Kidney (tissue), 22 donors: ENCODE results near the gene ITGAX. TPM values are rescaled to one million over a fixed set of nuclear protein-coding genes. Genes with fewer than 3 reads are reported as not detected.
"Not testable (repeated sequence)": the region's sequence is repeated elsewhere in the genome, so short reads cannot be mapped to it uniquely, and the experiment has no call there.

Experiments
- DNase-seq, 5 donors: peaks; one replicate each; pipeline ENCODE4 v3.0.0-alpha.2; 2013 to 2020
- FAIRE-seq: peaks from 2 replicates; lab custom pipeline; 2012; peaks lifted over from hg19 to GRCh38; lab: Jason Lieb, UNC
- H3K27ac ChIP-seq, 2 donors: one replicate each; pipeline ENCODE4 v1.7.0; 2013; ENCODE audit warnings: low read depth in 2 of 2, low read length in 2 of 2, inconsistent platforms in 1 of 2
- H3K27me3 ChIP-seq: one replicate; pipeline ENCODE4 v1.7.1; 2013; ENCODE audit warnings: low read length, inconsistent platforms; ENCODE audit not compliant: control insufficient read depth, insufficient read depth
- H3K36me3 ChIP-seq, 3 donors: one replicate each; pipeline versions ENCODE4 v1.7.0 to v1.7.1; 2013; ENCODE audit warnings: low read length in 3 of 3, control low read depth in 1 of 3, inconsistent platforms in 1 of 3; ENCODE audit not compliant: insufficient read depth in 3 of 3, control insufficient read depth in 2 of 3
- H3K4me1 ChIP-seq, 3 donors: one replicate each; pipeline versions ENCODE4 v1.7.0 to v1.7.1; 2013; ENCODE audit warnings: low read length in 3 of 3, inconsistent platforms in 1 of 3, low read depth in 1 of 3; ENCODE audit not compliant: control insufficient read depth in 2 of 3, insufficient read depth in 2 of 3
- H3K4me3 ChIP-seq, 3 donors: one replicate each; pipeline versions ENCODE4 v1.7.0 to v1.8.1; 2013; ENCODE audit warnings: low read length in 3 of 3, control low read depth in 1 of 3, inconsistent platforms in 1 of 3
- H3K9ac ChIP-seq, 3 donors: one replicate each; pipeline versions ENCODE4 v1.7.0 to v1.7.1; 2013; ENCODE audit warnings: low read length in 3 of 3, control low read depth in 1 of 3, inconsistent platforms in 1 of 3
- H3K9me3 ChIP-seq, 3 donors: one replicate each; pipeline versions ENCODE4 v1.7.0 to v1.7.1; 2013; ENCODE audit warnings: low read length in 3 of 3, control low read depth in 1 of 3, inconsistent platforms in 1 of 3; ENCODE audit not compliant: control insufficient read depth in 2 of 3, insufficient read depth in 1 of 3
- intact Hi-C: fragments of 100-400 bp; cut with DNase I; formaldehyde crosslinking; loops from one replicate; pipeline ENCODE4 v1.11.1; 2022
- long read RNA-seq, 10 donors: library from polyadenylated mRNA in 1 of 10; unstranded in 1 of 10; transcript quantifications; one replicate each; pipeline ENCODE4 v2.0.0 and lab custom pipeline, GENCODE V29; 2021 to 2026
- polyA plus RNA-seq: library from polyadenylated mRNA; stranded (reverse); fragments of 350-450 nt; fragmentation: Illumina TruSeq; extraction: RNeasy Lipid Tissue Mini Kit (QIAGEN cat#74804); gene quantifications from one replicate; pipeline ENCODE4 v1.2.3, GENCODE V29; 2014; ENCODE audit warnings: low read depth, low replicate concordance; ENCODE audit not compliant: insufficient read depth
- total RNA-seq: library from RNA; stranded (reverse); fragmentation: NEBNext Ultra II Directional; extraction: Animal tissue kit (Norgen Biotek cat#: 25700); gene quantifications from one replicate; pipeline ENCODE4 v1.2.1, GENCODE V29; 2021
- TF ChIP-seq, protein P1 (sequence below): IDR thresholded peaks from 3 replicates; pipeline ENCODE4 v1.5.1; 2012; ENCODE audit warnings: mild to moderate bottlenecking, moderate library complexity, borderline replicate concordance; ENCODE audit not compliant: insufficient read depth; ENCODE audit errors: extremely low read depth
- donor health status: control.
- donor health status: control.
- donor health status: control.
- donor health status: control.
- donor health status: control.
- donor health status: DM: yes; HTN: yes; CAD: no.
- donor health status: Normal renal cell carcinoma (clear cell type).

Gene ITGAX
- total RNA-seq (11.9 TPM), polyA plus RNA-seq (0.37 TPM)
- long read RNA-seq, donor 1, result 0 reads
- long read RNA-seq, donor 2, result 0 reads
- long read RNA-seq, donor 3, result 0 reads
- long read RNA-seq, donor 4, result 0 reads
- long read RNA-seq, donor 5, result 0 reads
- long read RNA-seq, donor 6, result 0 reads
- long read RNA-seq, donor 7, partial matches to known transcripts, result 1 of 3 reads
- long read RNA-seq, donor 7, other reads (novel, unspliced or antisense), result 2 of 3 reads
- long read RNA-seq, donor 8, result 0 reads
- long read RNA-seq, donor 9, result 0 reads
- long read RNA-seq, donor 10, result 0 reads

DNA sequence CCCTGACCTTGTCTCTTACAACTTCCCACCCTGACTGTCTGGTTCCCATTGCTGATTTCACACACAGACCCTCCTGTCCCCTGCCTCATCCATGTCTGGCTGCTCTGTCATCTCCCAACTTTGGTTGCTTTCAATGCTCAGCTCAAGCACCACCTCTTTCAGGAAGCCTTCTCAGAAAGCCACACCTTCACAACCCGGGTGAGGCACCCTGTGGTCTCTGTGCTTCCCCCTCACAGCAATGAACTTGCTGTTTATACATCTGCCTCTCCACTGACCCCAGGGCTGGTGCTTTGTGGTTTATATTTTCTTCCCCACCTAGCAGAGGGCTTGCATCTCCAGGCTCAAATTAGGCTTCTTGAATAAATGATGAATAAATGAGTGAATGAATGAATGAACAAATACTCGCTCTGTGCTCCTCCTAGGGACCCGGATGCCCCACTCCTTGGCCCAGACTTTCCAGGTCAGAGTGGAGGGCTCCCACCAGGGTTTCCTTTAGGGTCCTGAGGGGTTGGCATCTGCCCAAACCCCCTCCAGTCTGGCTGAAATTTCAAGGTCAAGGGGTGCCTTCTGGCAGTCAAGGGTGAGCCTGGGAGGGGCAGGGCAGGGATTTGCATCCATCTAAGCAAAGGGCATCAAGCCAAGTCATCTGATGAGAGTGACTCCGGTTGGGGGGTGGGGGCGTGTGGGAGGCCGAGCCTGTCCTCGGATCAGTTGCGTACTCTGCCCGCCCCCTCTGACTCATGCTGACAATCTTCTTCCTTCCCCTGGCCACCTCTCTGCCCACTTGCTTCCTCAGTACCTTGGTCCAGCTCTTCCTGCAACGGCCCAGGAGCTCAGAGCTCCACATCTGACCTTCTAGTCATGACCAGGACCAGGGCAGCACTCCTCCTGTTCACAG lies at the start of gene ITGAX:
TSS of gene ITGAX (plus strand) at position 783 of the 898 bp plus-strand sequence. CDS start at position 862, 79 bp downstream.
- FAIRE-seq (no peak), DNase-seq (peak in 3 of 5 donors; percentile 5 to 77 (median 31))
- Histone ChIP-seq H3K27ac (no peak within 1 kb of the TSS), H3K9me3 (no peaks in the 10 kb centered on the region), H3K4me3 (no peak within 1 kb of the TSS), H3K27me3 (no peaks in the 10 kb centered on the region), H3K36me3 (no peaks in the 10 kb centered on the region), H3K9ac (no peak within 1 kb of the TSS), H3K4me1 (no peaks in the 10 kb centered on the region)
- TF ChIP-seq, protein P1, sequence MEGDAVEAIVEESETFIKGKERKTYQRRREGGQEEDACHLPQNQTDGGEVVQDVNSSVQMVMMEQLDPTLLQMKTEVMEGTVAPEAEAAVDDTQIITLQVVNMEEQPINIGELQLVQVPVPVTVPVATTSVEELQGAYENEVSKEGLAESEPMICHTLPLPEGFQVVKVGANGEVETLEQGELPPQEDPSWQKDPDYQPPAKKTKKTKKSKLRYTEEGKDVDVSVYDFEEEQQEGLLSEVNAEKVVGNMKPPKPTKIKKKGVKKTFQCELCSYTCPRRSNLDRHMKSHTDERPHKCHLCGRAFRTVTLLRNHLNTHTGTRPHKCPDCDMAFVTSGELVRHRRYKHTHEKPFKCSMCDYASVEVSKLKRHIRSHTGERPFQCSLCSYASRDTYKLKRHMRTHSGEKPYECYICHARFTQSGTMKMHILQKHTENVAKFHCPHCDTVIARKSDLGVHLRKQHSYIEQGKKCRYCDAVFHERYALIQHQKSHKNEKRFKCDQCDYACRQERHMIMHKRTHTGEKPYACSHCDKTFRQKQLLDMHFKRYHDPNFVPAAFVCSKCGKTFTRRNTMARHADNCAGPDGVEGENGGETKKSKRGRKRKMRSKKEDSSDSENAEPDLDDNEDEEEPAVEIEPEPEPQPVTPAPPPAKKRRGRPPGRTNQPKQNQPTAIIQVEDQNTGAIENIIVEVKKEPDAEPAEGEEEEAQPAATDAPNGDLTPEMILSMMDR, result no peak
- intact Hi-C loops, result no loop called here

DNA sequence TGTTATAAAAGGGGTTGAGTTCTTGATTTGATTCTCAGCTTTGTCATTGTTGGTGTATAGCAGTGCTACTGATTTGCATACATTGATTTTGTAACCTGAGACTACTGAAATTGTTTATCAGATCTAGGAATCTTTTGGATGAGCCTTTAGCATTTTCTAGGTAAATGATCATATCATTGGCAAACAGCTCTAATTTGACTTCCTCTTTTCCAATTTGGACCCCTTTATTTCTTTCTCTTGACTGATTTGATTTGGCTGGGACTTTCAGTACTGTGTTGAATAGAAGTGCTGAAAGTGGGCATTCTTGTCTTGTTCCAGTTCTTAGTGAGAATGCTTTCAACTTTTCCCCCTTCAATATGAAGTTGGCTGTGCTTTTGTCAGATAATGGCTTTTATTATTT lies 49.8 kb upstream of the ITGAX start:
- Histone ChIP-seq H3K4me1 (no peaks in the 10 kb centered on the region), H3K4me3 (no peak overlapping the region), H3K9me3 (no peaks in the 10 kb centered on the region), H3K9ac (no peak overlapping the region), H3K36me3 (no peaks in the 10 kb centered on the region), H3K27me3 (no peaks in the 10 kb centered on the region), H3K27ac (no peak overlapping the region)
- TF ChIP-seq, protein P1, result no peak
- DNase-seq, result no peak
- intact Hi-C loops, result no loop called here
- no peak for FAIRE-seq

DNA sequence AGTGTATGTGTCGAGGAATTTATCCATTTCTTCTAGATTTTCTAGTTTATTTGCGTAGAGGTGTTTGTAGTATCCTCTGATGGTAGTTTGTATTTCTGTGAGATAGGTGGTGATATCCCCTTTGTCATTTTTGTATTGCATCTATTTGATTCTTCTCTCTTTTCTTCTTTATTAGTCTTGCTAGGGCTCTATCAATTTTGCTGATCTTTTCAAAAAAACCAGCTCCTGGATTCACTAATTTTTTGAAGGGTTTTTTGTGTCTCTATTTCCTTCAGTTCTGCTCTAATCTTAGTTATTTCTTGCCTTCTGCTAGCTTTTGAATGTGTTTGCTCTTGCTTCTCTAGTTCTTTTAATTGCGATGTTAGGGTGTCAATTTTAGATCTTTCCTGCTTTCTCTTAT lies 46.6 kb upstream of the ITGAX start:
- FAIRE-seq, H3K36me3 ChIP-seq, DNase-seq, intact Hi-C loops, H3K4me1 ChIP-seq, H3K9ac ChIP-seq, H3K27ac ChIP-seq, H3K9me3 ChIP-seq, H3K27me3 ChIP-seq, H3K4me3 ChIP-seq: not testable (repeated sequence)

- intact Hi-C loops, result no loop called here
Observed at GRCh38 chr16:31322500-31322899, 32.5 kb upstream of the ITGAX start.

More at GRCh38 chr16:31322500-31322899, 32.5 kb upstream of the ITGAX start:
- no peak overlapping the region for H3K27ac ChIP-seq
- peaks cover 0 to 12% (median 4%) of the 10 kb centered on the region in 3 donors for H3K9me3 ChIP-seq
- TF ChIP-seq, protein P1, result no peak
- no peaks in the 10 kb centered on the region for H3K4me1 ChIP-seq
- no peak for DNase-seq
- H3K4me3 ChIP-seq, result no peak overlapping the region
- H3K27me3 ChIP-seq, result no peaks in the 10 kb centered on the region
- FAIRE-seq, result no peak
- H3K9ac ChIP-seq, result no peak overlapping the region
- H3K36me3 ChIP-seq, result no peaks in the 10 kb centered on the region
